ENCODE results near the gene EPB41.
"Not testable (repeated sequence)": the region's sequence is repeated elsewhere in the genome, so short reads cannot be mapped to it uniquely, and the experiment has no call there.

EPB41 gene

DNA sequence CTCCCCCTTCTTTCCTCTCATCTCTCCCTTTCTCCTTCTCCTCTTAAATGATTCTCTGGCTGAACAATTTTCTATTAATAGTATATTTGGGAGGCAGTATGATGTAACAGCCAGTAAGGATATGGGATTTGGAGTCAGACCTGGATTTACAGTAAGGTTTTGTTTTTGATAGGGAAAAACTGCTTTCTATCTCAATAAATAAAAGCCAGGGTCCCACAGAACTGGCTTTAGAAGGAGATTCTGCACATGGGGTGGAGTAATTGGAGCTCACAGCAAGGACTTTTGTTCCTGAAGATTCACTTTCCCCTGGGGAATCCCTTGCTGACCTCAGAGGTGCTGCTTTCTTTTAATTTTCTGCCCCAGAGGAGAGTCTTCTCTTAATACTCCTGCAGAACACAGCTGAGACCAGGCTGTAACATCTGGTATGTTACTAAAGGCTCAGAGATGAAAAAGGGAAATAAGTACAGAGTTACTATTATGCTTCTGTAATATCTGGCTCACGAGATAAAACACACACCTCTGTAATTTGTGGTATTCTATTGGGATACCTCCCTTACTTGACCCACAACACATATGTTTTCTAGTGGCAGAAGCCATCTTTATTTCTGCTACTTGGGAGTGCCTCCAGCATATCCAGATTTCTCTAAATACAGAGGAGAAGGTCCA, 13.4 kb downstream of the EPB41 start:
- no peak for ATAC-seq

DNA sequence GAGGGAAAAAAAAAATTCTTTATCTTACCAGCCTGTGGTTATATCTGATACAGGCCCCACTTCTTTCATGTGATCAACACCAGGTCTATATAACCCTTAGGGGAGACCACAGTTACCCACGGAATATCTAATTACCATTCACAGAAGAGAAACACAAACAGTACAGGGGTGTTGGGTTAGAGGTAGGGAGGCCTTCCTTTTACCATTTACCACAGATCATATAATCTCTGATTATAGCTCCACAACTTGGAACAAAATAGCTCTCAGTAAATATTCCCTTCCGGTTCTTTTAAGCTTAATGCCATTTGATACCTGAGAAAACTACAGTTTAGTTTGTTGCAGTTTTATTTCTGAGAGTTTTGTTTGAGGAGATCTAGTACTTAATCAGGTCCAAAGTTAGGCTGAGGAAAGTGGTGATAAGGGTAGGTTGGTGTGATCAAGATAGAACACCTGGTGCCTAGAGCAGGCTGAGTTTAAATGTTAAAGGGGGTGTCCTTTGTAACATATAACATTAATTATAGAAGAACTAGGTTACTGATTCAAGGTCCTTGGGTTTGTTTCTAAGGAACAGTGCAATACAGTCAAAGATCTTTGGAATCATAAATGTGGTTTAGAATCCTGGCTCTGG, 14.1 kb downstream of the EPB41 start:
- peak; percentile 36 to 49 for ATAC-seq

DNA sequence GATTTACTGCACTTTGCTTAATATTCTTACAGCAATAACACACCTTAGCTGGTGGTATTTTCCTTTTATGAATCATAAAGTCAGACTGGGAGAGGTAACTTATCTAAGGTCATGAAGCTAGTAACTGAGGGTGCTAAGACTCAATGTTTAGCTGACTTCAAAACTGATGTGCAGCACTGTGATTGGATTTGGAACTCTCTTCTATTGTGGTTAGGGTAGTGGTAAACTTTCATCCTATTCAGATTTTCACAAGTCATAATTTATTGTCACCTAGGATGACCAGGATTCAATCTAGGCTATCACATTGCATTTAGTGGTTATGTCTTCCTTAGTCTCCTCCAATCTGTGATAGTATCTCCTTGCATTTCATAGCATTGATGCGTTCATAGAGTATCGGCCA, 18.9 kb downstream of the EPB41 start:
- peak; percentile 66 to 76 for ATAC-seq

DNA sequence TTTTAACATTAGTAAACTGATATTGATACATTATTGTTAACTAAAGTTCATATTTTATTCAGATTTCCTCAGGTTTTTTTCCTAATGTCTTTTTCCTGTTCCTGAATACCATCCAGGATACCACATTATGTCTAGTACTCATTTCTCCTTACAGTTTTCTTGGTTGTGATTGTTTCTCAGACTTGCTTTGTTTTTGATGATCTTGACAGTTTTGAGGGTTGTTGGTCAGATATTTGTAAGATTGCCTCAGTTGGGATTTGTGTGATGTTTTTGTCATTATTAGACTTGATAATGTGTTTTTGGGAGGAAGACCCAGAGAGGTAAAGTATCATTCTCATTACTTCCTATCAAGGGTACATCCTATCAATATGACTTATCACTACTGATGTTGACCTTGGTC, 19.5 kb downstream of the EPB41 start:
- no peak for ATAC-seq

DNA sequence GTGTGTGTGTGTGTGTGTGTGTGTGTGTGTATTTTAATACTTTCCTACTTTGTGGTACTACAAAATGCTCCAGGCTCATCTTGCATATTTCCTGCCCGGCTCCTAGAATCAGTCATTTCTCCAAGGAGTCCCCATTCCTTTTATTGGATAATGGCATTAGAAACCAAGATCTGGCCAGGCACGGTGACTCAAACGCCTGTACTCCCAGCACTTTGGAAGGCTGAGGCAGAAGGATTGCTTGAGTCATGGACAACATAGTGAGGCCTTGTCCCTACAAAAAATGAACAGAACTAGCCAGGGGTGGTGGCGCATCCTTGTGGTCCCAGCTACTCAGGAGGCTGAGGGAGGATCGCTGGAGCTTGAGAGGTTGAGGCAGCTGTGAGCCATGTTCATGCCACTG, 20.3 kb downstream of the EPB41 start:
- ATAC-seq = no peak

DNA sequence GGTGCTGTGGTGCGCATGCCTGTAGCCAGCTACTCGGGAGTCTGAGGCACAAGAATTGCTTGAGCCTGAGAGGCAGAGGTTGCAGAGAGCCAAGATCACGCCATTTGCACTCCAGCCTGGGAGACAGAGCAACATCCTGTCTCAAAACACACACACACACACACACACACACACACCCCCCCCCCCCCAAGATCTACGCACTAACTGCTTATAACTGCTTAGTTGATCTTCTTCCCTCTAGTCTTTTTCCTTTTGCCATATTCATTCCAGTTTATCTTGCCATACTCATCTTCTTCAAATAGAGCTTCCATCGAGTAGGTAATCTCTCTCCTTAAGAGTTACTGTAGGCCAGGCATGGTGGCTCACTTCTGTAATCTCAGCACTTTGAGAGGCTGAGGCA, 20.9 kb downstream of the EPB41 start:
- ATAC-seq = no peak

DNA sequence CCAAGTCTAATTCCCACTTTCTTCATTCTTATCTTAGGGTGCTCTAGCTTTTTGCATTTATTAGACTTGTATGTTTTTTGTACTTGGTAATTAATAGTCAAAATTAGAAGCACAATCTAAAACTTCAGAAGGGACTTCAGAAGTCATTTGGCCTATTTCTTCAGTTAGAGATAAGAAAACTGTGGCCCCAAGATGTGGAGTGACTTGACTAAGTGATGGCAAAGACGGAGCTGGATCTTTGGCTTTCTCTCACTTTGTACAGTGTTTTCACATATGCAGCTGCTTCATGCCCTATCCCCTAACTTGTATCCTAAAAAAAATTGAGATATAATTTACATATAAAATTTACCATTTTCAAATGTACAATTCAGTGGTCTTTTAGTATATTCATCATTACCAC, 21.7 kb downstream of the EPB41 start:
- no peak for ATAC-seq

DNA sequence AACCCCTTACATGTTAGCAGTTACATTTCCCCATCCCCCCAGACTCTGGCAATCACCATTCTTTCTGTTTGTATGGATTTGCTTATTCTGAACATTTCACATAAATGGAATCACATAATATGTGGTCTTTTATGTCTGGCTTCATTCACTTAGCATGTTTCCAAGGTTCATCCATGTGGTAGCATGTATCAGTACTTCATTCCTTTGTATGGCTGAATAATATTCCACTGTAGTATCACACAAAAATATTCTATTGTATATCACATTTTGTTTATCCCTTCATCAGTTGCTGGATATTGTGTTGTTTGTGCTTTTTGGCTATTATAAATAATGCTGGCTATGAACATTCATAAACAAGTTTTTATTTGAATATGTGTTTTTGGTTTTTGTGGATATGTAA, 22.2 kb downstream of the EPB41 start:
- ATAC-seq = no peak

DNA sequence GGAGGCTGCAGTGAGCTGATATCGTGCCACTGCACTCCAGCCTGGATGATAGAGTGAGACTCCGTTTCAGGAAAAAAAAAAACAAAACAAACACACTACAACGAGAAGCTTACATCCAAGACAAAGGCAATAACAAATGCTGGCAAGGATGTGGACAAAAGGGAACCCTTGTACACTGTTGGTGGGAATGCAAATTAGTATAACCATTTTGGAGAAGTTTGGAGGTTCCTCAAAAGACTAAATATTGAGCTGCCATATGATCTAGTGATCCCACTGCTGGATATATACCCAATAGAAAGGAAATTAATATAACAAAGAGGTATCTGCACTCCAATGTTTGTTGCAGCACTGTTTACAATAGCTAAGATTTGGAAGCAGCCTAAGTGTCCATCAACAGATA, 29.2 kb downstream of the EPB41 start:
- ATAC-seq = not testable (repeated sequence)

DNA sequence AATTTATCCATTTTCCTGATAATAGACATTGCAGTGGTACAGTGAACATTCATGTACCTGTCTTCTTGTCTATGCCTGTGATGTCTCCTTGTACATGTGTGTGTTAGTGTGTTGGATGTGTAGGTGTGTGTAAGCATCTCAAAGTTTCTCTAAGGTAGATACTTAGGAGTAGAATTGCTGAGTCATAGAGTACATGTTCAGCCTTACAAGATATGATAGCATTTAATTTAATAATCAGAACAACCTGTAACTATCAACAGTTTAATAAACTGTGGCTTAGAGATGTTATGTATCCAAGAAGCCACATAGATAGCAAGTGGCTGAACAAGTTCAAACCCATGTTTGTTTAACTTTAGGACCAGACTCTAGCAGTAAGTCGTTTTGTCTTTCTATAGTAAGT, 35.6 kb downstream of the EPB41 start:
- ATAC-seq = peak in 1 of 2 donors; percentile 60

DNA sequence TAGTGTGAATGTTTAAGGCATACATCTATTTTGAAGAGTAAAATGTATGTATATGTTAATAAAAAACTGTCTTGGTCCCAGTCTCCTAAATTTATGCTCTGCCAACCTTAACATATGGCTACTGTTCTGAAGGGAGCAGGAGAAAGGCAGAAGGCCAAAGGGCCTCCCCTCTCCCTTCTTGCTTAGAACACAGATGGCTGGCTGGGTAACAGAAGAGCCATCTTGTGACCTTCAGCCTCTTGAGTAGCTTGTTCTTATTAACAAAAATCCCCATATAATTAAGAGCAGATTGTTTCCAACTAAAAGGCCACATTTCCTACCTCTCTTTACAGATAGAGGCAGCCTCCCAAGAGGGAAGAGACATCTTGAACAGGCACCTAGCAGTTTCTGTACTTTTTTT, 36.1 kb downstream of the EPB41 start:
- ATAC-seq = no peak

DNA sequence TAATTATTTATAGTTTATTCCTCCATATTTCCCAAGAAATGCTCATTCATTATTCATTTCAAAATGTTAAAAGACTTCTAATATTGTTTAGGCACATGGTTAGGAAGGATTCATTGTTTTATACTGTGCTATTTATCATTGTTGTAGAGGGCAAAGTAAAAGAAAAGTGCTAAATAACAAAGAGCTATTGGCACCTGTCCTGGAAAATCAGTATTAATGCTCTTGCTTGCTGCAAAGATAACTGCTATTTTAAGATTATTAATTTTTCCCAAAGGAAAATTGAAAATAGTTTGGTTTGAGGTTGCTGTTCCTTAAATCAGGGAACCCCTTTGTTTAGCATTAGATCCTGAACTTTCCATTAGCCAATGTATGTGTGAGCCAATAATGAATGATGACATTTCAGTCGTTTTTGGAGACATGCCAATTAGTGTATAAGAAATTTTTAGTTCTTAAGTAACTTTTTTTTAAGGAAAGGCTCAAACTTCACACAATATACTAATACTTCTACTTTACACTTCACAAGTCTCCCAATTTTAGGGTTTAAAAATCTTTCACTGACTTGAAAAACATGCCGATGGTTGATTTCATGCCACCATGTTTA, 39.9 kb downstream of the EPB41 start:
- ATAC-seq = no peak

DNA sequence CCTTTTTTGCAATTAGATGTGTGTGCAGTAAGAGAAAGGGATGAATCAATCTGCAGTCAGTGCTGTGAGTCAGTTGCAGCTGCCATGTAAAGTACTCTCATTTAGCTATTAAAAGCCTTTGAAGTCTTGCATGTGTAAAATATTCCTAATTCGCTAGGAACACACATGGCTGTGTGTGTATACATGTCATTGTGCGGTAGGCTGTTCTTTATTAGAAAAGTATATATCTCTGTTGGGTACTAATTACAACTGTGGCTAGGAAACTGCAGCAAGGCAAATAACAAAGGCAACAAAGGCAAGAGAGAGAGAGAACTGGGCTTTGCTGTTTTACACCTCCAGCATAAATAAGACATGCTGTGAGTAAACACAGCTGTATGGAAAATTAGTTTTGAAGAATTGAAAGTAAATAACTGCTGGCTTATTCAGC, 41.7 kb downstream of the EPB41 start:
- peak; percentile 96 to 99 for ATAC-seq

DNA sequence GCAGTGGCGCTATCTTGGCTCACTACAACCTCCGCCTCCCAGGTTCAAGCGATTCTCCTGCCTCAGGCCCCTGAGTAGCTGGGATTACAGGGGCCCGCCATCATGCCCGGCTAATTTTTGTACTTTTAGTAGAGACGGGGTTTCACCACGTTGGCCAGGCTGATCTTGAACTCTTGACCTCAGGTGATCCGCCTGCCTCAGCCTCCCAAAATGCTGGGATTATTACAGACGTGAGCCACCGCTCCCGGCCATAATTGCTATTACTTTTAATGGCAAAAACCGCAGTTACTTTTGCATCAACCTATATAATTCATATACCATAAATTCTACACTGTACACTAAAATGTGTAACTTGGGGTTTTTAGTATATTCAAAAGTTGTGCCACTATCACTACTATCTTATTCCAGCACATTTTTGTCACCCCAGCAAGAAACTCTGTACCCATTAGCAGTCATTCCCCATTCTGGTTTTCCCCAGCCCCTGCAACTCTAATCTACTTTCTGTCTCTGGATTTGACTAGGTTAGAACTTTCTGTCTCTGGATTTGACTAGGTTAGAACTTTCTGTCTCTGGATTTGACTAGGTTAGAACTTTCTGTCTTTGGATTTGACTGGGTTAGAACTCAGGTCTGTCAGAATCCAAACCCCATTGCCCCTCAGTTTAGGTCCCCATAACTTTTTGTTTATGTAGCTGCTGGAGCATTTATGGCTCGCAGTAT, 47.9 kb downstream of the EPB41 start:
- peak; percentile 83 to 86 for ATAC-seq

DNA sequence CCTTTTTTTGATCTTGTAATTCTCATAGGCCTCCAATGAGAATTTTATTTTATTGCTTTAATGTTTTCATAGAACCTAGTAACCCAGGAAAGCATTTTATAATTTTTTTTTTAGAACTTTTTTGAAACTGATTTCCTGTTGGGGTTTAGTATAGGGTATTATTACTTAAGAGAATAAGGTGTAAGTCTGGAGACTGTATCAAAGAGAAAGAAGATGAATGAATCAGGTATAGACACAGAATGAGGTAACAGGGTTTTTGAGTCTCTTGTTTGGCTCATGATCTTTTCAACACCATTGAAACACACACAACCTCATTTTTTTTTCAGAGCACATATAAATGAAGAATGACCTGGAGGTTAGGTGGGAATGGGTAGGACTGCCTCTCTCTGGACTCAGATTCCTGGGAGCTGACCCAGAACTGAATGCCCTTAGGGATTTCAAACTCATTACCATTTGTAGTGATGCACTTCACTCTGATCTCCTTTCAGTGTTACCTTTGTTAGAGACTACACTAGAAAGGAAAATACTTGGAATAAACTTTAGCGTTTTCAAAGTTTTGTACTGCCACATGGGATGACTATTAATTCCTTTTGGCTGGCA, 51.0 kb downstream of the EPB41 start:
- peak; percentile 51 to 56 for ATAC-seq

DNA sequence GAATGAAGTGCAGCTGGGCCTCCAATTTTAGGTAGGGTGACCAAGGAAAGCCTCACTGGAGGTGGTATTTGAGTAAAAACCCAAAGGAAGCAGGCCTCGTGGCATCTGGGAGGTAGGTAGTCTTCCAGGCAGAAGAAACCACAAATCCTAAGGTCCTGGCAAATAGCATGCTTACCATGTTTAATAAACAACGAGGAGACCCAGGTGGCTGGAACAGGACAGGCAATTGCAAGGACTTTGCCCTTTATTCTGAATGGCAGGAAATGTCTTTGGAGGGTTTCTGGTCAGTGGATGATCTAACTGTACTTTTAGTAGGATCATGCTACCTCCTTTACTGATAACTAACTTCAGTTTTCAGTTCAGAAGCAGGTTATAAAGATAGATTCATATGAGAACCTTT, 52.2 kb downstream of the EPB41 start:
- no peak for ATAC-seq

DNA sequence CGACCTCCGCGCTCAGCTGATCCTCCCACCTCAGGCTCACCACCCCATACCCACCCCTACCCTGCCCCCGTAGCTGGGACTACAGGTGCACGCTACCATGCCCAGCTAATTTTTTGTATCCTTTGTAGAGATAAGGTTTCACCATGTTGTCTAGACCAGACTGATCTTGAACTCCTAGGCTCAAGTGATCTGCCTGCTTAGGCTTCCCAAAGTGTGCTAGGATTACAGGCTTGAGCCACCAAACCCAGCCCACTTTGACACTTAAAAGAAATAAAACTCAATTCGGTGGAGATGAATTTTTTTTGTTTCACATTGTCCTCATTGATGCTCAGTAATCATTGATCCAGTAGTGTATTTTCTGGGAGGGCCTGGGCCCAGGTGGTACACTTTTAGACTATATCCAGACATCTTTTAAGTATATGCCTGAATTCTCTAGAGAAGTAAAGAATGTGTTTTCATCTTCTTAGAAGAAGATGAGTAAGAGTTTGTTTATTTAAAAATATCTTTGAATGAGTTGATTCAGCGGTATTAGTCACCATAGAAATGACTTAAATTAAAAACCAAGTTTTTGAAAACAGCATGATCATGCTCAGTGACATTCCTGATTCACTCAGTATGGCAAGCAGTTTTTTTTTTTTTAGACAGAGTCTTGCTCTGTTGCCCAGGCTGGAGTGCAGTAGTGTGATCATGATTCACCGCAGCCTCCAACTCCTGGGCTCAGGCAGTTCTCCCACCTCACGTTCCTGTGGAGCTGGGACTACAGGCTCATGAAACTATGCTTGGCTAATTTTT, 57.8 kb downstream of the EPB41 start:
- peak; percentile 89 for ATAC-seq

DNA sequence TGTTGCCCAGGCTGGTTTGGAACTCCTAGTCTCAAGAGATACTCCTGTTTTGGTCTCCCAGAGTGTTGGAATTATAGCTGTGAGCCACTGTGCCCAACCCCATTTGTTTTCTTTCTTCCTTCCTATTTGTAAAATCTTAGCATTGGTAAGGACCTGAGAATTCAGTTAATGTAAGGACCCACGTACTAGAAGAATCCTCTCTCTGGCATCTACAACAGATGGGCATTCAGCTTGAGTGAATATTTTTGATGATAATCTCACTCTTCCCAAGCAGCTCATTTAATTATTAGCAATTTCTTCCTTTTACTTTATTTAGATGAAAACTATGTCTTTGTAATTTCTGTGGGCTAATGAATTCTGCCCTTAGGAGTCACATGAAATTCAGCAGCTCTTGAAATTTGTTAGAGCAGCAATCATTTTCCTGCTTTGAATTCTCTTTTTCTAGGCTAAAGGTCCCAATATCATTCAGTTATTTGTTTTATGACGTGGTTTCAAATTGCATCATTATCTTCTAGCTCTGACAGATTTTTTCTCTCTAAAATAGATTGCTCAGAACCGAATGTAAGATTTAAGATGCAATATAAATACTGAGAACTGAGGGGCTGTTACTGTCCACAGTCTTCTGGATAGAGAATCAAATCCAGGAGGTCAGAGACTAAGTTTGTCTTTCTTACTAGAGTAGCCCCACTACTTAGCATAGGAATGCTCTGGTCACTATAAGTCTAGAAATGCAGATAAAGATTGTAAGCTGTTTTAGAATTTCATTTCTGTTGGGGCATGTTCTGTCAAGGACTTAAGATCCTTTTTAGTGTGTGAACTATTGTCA, 59.4 kb downstream of the EPB41 start:
- ATAC-seq = no peak

DNA sequence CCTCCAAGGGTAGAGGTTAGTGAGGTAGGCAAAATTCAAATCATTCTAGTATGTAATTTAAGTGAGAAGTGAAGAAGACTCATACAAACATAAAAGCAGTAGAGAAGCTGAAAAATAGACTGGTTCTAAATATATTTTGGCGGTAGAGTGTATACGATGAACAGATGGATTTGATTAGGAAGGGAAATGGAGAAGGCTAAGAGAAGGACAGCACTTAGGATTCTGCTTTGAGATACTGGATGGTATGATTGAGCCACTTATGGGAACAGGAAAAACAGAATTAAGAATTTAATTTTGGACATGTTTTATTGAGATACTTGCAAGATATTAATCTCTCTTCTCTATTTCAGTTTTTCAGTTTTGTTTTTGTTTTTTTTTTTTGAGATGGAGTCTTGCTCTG, 60.1 kb downstream of the EPB41 start:
- no peak for ATAC-seq

DNA sequence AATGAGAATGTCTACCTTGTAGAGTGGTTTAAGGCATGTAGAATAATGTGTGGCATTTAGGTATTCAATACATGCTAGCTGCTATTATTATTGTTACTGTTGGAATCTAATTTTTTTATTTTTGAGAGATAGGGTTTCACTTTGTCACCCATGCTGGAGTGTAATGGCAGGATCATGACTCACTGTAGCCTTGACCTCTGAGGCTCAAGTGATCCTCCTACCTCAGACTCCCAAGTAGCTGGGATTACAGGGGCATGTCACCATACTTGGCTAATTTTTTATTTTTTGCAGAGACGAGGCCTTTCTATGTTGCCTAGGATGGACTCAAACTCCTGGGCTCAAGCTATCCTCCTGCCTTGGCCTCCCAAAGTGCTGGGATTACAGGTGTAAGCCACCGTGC, 61.9 kb downstream of the EPB41 start:
- ATAC-seq = no peak

DNA sequence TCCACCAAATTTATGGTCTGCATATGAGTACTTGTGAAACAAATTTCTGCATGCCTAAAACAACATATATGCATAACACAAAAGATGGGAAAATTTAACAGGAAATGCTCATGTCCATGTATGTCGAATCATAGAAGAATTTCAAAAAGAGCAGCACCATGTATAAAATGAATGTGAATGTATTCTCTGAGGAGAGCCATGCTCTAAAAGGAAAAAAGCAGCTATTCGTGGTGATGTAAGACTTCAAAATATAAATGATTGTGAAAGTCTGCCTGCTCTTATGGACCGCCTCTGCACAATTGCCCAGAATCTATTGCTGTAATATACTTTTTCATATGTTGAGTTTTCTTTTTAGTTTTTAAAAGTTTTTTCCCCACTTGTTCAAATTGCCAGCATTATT, 66.8 kb downstream of the EPB41 start:
- no peak for ATAC-seq

DNA sequence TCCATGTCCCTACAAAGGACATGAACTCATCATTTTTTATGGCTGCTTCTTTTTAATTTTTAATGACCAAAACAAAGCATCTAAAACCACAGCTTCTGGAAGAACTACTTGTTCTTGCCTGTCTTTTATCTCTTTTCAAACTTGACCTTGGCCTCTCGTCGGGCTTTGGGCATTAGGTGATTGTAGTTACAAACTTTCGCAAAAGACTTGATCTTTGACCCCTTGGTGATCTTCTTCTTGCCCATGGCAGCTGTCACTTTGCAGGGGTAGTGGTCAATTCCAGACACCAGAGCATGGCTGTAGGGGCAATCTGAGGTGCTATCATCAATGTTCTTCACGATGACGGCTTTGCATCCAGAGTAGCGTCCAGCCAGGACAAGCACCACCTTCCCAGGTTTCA, 67.8 kb downstream of the EPB41 start:
- ATAC-seq = no peak

Measured in activated CD4-positive, CD25-positive, alpha-beta regulatory T cell treated with anti-CD3 and anti-CD28 coated beads, Interleukin-2, amount 50 U/mL, for 24 hours (primary cell).